DOHH2 (cell line): ENCODE data around the gene HEXA.

Experiments used
- H3F3A ChIP-seq: fragments of 200-600 bp; sonication (generic), shearing (Covaris generic); 2 replicates; pipeline ENCODE4 v1.6.0; 2016; ENCODE audit warnings: antibody characterized with exemption, mild to moderate bottlenecking; ENCODE audit not compliant: control insufficient read depth, insufficient read depth
- H3K27ac ChIP-seq: fragments of 200-600 bp; sonication (generic); 2 replicates; pipeline ENCODE4 v1.5.1; 2014; ENCODE audit warnings: low read depth, mild to moderate bottlenecking, low read length, moderate library complexity
- H3K27me3 ChIP-seq: fragments of 200-600 bp; sonication (generic); 2 replicates; pipeline ENCODE4 v1.6.1; 2014; ENCODE audit warnings: mild to moderate bottlenecking, low read length, mixed read lengths; ENCODE audit not compliant: control insufficient read depth
- H3K36me3 ChIP-seq: fragments of 200-600 bp; sonication (generic); 2 replicates; pipeline ENCODE4 v1.6.1; 2014; ENCODE audit warnings: mild to moderate bottlenecking, low read length, moderate library complexity, mixed read lengths; ENCODE audit not compliant: control insufficient read depth
- H3K4me1 ChIP-seq: fragments of 200-600 bp; sonication (generic); 2 replicates; pipeline ENCODE4 v1.6.1; 2014; ENCODE audit warnings: mild to moderate bottlenecking, low read length, mixed read lengths; ENCODE audit not compliant: control insufficient read depth
- H3K4me2 ChIP-seq: fragments of 200-600 bp; sonication (generic); 2 replicates; pipeline ENCODE4 v1.6.0; 2014; ENCODE audit warnings: mild to moderate bottlenecking, low read length, moderate library complexity
- H3K4me3 ChIP-seq: fragments of 200-600 bp; sonication (generic); 2 replicates; pipeline ENCODE4 v1.5.1; 2014; ENCODE audit warnings: mild to moderate bottlenecking, low read length, mixed read lengths
- H3K79me2 ChIP-seq: fragments of 200-600 bp; sonication (generic); 2 replicates; pipeline ENCODE4 v1.6.1; 2014; ENCODE audit warnings: mild to moderate bottlenecking, low read length, mixed read lengths; ENCODE audit not compliant: control insufficient read depth
- H3K9me2 ChIP-seq: fragments of 200-600 bp; sonication (generic); replicated peaks from 2 replicates; pipeline ENCODE4 v1.6.1; 2014; ENCODE audit warnings: mild to moderate bottlenecking, low read length, mixed read lengths; ENCODE audit not compliant: control insufficient read depth
- H3K9me3 ChIP-seq: fragments of 200-600 bp; sonication (generic); 2 replicates; pipeline ENCODE4 v1.6.1; 2014; ENCODE audit warnings: antibody characterized with exemption, low read length, mixed read lengths; ENCODE audit not compliant: control insufficient read depth, insufficient read depth
- H4K20me1 ChIP-seq: fragments of 200-600 bp; sonication (generic); 2 replicates; pipeline ENCODE4 v1.6.0; 2014; ENCODE audit warnings: low read depth, mild to moderate bottlenecking, antibody characterized with exemption, low read length, moderate library complexity; ENCODE audit not compliant: control insufficient read depth, insufficient read depth
- CTCF ChIP-seq: fragments of 200-600 bp; sonication (generic); IDR thresholded peaks from one replicate; pipeline ENCODE4 v1.5.1; 2014; ENCODE audit warnings: antibody characterized with exemption, mild to moderate bottlenecking, low read depth, low read length; ENCODE audit not compliant: poor library complexity, severe bottlenecking
- EZH2phosphoT487 ChIP-seq: fragments of 200-600 bp; sonication (generic); IDR thresholded peaks from 2 replicates; pipeline ENCODE4 v1.6.1; 2017; ENCODE audit warnings: borderline replicate concordance, mild to moderate bottlenecking, antibody characterized with exemption, low read length, moderate library complexity, mixed read lengths

The HEXA gene

DNA sequence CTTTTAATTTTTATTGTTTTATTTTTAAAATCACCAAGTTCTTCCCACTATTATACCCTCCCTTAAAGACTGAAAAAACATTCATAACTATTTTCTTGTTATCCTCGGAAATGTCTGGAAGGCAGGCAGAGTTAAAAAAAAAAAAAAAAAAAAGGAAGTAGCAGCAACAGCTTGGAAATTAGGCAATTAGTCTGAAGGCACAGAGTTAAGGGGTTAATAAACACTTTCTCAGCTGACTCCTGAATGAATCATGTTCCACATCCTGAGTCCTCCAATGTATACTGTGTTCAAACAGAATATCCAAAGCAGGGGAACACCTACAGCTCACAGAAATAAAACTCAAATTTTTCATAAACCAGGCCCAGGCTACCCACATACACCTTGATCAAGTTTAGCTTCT, 5.8 kb downstream of the HEXA start:
- Histone ChIP-seq H3K79me2 (peaks cover 71% of the 10 kb centered on the region), H3K4me1 (peaks cover 37% of the 10 kb centered on the region), H4K20me1 (no peaks in the 10 kb centered on the region), H3K4me3 (no peak overlapping the region), H3K36me3 (peaks cover 17% of the 10 kb centered on the region), H3K27me3 (no peaks in the 10 kb centered on the region), H3K27ac (no peak overlapping the region), H3K9me2 (no peaks in the 10 kb centered on the region), H3K9me3 (no peaks in the 10 kb centered on the region), H3K4me2 (no peak overlapping the region), H3F3A (no peaks in the 10 kb centered on the region)
- no peak for TF ChIP-seq CTCF
- TF ChIP-seq EZH2phosphoT487, result no peak

- Histone ChIP-seq H3K79me2 (peaks cover 60% of the 10 kb centered on the region), H3K27ac (no peak overlapping the region), H3K4me1 (peaks cover 29% of the 10 kb centered on the region)
Measured at GRCh38 chr15:72368899-72369298, 6.9 kb downstream of the HEXA start.

GRCh38 chr15:72368325-72368724, 7.5 kb downstream of the HEXA start:
- Histone ChIP-seq H4K20me1 (no peaks in the 10 kb centered on the region), H3K4me2 (no peak overlapping the region), H3K9me2 (no peaks in the 10 kb centered on the region), H3K9me3 (no peaks in the 10 kb centered on the region), H3K36me3 (peaks cover 17% of the 10 kb centered on the region), H3K79me2 (peaks cover 54% of the 10 kb centered on the region), H3K27ac (no peak overlapping the region), H3K4me1 (peaks cover 28% of the 10 kb centered on the region), H3F3A (no peaks in the 10 kb centered on the region), H3K27me3 (no peaks in the 10 kb centered on the region), H3K4me3 (no peak overlapping the region)
- no peak for TF ChIP-seq EZH2phosphoT487
- TF ChIP-seq CTCF, result no peak

More at GRCh38 chr15:72368899-72369298, 6.9 kb downstream of the HEXA start:
- no peaks in the 10 kb centered on the region for H3K27me3 ChIP-seq
- H3K4me2 ChIP-seq, result no peak overlapping the region
- no peak overlapping the region for H3K4me3 ChIP-seq
- no peaks in the 10 kb centered on the region for H3K9me2 ChIP-seq
- H4K20me1 ChIP-seq, result no peaks in the 10 kb centered on the region
- no peaks in the 10 kb centered on the region for H3K9me3 ChIP-seq
- peaks cover 17% of the 10 kb centered on the region for H3K36me3 ChIP-seq
- no peaks in the 10 kb centered on the region for H3F3A ChIP-seq
- TF ChIP-seq EZH2phosphoT487 (no peak), CTCF (no peak)
